K562 (cell line): ENCODE data around the gene FLOT2. TPM values are rescaled to one million over a fixed set of nuclear protein-coding genes. Genes with fewer than 3 reads are reported as not detected.
A peak's percentile ranks its signal among the peaks of the same experiment; 100 is the strongest.

Experiments
- FOXJ2 ChIP-seq: fragments of 200-800 bp; sonication (Bioruptor generic); IDR thresholded peaks from 2 replicates; pipeline ENCODE4 v1.6.1; 2016; ENCODE audit warnings: missing genetic modification characterization, missing compliant biosample characterization
- FOXP1 ChIP-seq: sonication (generic); formaldehyde crosslinking; IDR thresholded peaks from 2 replicates; pipeline ENCODE4 v1.8.0; 2022; ENCODE audit warnings: mild to moderate bottlenecking, missing genetic modification reagents
- GABPB1 ChIP-seq: sonication (generic); formaldehyde crosslinking; IDR thresholded peaks from 2 replicates; pipeline ENCODE4 v1.8.0; 2022; ENCODE audit warnings: mild to moderate bottlenecking, missing genetic modification reagents
- GATA2 ChIP-seq: sonication (generic); formaldehyde crosslinking; IDR thresholded peaks from 2 replicates; pipeline ENCODE4 v1.4.0; 2020; ENCODE audit warnings: mild to moderate bottlenecking, missing genetic modification reagents
- ILK ChIP-seq: fragments of 450-650 bp; IDR thresholded peaks from 2 replicates; pipeline ENCODE4 v1.6.1; 2016; ENCODE audit warnings: missing genetic modification characterization, low read depth, mild to moderate bottlenecking, missing compliant biosample characterization, moderate library complexity, borderline replicate concordance
- MCM7 ChIP-seq, 2 experiments: fragments of 450-650 bp; IDR thresholded peaks; 2 replicates each; pipeline ENCODE4 v1.6.1; 2016 to 2018
- POU5F1 ChIP-seq: fragments of 150-350 bp; IDR thresholded peaks from 2 replicates; pipeline ENCODE4 v1.6.1; 2014; ENCODE audit warnings: borderline replicate concordance, low read length, low read depth, mild to moderate bottlenecking; ENCODE audit not compliant: partially characterized antibody
- RBM22 ChIP-seq: fragments of 200-400 bp; formaldehyde crosslinking; IDR thresholded peaks from 2 replicates; pipeline ENCODE4 v1.6.1; 2018; ENCODE audit warnings: low read length, low read depth; ENCODE audit not compliant: poor library complexity, severe bottlenecking
- U2AF1 ChIP-seq: fragments of 200-400 bp; formaldehyde crosslinking; optimal IDR thresholded peaks from 2 replicates; pipeline ENCODE3; 2017; ENCODE audit warnings: mild to moderate bottlenecking, low read depth, low read length, moderate library complexity
- U2AF2 ChIP-seq: fragments of 200-400 bp; formaldehyde crosslinking; optimal IDR thresholded peaks from 2 replicates; pipeline ENCODE3; 2017; ENCODE audit warnings: low read depth, mild to moderate bottlenecking, low read length
- ZNF121 ChIP-seq: sonication (generic); formaldehyde crosslinking; conservative IDR thresholded peaks from 2 replicates; pipeline ENCODE4 v1.8.0; 2022; ENCODE audit warnings: missing genetic modification reagents
- ZNF316 ChIP-seq: fragments of 450-650 bp; IDR thresholded peaks from 2 replicates; pipeline ENCODE4 v1.6.1; 2016
- ZNF561 ChIP-seq: fragments of 450-650 bp; formaldehyde crosslinking; conservative IDR thresholded peaks from 2 replicates; pipeline ENCODE4 v1.4.0; 2020; ENCODE audit warnings: mild to moderate bottlenecking, moderate library complexity
- polyA plus RNA-seq, 8 experiments: library from polyadenylated mRNA; depleted of rRNA in 4 of 8; stranded (reverse) in 5 of 8; unstranded in 3 of 8; fragments of >200 nt; fragmentation: Nextera tagmentation in 2 of 8; fragmentation: Illumina TruSeq in 1 of 8; extraction: Ambion mirVana in 2 of 8; extraction: Trizol in 1 of 8; gene quantifications; 2 replicates each; pipeline versions ENCODE4 v1.2.1 to v1.2.3, GENCODE V29; 2011 to 2014; ENCODE audit warnings: inconsistent platforms in 1 of 8, missing spikeins in 1 of 8
- total RNA-seq, 7 experiments: library from RNA; depleted of rRNA in 6 of 7; stranded (reverse); fragments of >200 nt in 6 of 7; fragmentation: Illumina TruSeq in 2 of 7; extraction: Trizol in 2 of 7; gene quantifications; 2 replicates each; pipeline versions ENCODE4 v1.2.1 to v1.2.3, GENCODE V29; 2011 to 2021; ENCODE audit warnings: low replicate concordance in 1 of 7
- TF ChIP-seq, protein P1 (sequence below): fragments of 450-650 bp; formaldehyde crosslinking; IDR thresholded peaks from 2 replicates; pipeline ENCODE4 v1.4.0; 2020; ENCODE audit warnings: mild to moderate bottlenecking, moderate library complexity
- TF ChIP-seq, protein P2 (sequence below): sonication (generic); formaldehyde crosslinking; IDR thresholded peaks from 2 replicates; pipeline ENCODE4 v1.8.1; 2023; ENCODE audit warnings: mild to moderate bottlenecking, missing genetic modification reagents, moderate library complexity
- TF ChIP-seq, protein P3 (sequence below): fragments of 450-650 bp; IDR thresholded peaks from 2 replicates; pipeline ENCODE4 v1.6.1; 2016; ENCODE audit warnings: borderline replicate concordance
- TF ChIP-seq, protein P4 (sequence below): fragments of 450-650 bp; formaldehyde crosslinking; IDR thresholded peaks from 2 replicates; pipeline ENCODE4 v1.4.0; 2022; ENCODE audit warnings: missing genetic modification characterization
- TF ChIP-seq, protein P5 (sequence below): fragments of 250-450 bp; sonication (Bioruptor Pico); IDR thresholded peaks from 2 replicates; pipeline ENCODE4 v1.5.0; 2021; ENCODE audit warnings: mild to moderate bottlenecking, moderate library complexity

FLOT2 gene
- total and polyA plus RNA-seq, 9 of the 15 experiments (the other 6 are each of a cell fraction or from before 2014, with no cell fraction given), result 17.5 to 138 (median 41.7) TPM

DNA sequence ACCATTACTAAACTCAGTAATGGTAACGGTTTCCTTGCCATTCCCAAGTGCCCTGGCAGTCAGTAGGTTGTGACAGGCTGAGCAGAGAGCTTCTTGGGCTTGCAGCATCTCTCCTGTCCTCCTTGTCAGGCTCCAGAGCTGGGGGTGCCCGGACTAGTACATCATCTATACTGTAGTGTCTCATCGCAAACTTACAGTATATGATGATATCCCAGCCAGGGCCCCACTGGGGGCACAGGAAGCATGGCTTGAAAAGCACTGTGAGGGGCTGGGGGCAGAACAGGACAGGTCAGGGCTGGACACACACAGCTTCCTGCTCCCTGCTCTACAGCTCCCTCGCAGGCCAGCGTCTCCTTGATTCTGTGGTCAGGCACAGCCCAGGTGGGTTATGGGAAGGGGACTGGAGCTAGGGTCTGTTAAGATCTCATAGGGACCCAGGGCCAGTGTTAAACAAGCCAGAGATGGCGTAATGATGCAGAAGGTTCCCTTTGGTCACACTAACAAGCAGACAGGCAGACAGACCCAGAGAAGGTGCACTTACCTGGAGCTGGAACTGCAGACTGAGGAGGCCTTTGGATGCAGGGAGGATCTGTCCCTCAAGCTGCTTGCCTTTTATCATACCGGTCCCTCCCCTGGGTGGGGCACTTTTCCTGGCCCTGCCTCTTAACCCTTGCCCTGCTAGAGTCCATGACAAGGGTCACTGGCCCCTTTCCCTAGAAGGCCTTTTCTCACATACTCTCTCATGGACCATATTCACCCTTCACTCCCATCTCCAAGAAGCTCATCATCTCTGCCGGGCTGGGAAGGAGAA is 35.9 kb downstream of the FLOT2 start (continued):
- TF ChIP-seq, protein P1, sequence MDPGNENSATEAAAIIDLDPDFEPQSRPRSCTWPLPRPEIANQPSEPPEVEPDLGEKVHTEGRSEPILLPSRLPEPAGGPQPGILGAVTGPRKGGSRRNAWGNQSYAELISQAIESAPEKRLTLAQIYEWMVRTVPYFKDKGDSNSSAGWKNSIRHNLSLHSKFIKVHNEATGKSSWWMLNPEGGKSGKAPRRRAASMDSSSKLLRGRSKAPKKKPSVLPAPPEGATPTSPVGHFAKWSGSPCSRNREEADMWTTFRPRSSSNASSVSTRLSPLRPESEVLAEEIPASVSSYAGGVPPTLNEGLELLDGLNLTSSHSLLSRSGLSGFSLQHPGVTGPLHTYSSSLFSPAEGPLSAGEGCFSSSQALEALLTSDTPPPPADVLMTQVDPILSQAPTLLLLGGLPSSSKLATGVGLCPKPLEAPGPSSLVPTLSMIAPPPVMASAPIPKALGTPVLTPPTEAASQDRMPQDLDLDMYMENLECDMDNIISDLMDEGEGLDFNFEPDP (CRISPR knock-in tag), result 0 out of 2 replicates have a peak, but pooled peaks have one; percentile 30
- TF ChIP-seq ZNF121 (no peak), RBM22 (no peak), GATA2 (CRISPR knock-in tag) (no peak), MCM7 (IDR thresholded peaks at IDR 0.05) (no peak), U2AF2 (no peak), FOXP1 (CRISPR knock-in tag) (no peak; the same call in none of the 2 replicates), POU5F1 (no peak), FOXJ2 (tag) (no peak), ZNF316 (no peak), GABPB1 (CRISPR knock-in tag) (no peak), U2AF1 (no peak), ILK (tag) (no peak), ZNF561 (CRISPR knock-in tag) (peak; percentile 47; the same call in 1 of the 2 replicates)
- TF ChIP-seq, protein P2, sequence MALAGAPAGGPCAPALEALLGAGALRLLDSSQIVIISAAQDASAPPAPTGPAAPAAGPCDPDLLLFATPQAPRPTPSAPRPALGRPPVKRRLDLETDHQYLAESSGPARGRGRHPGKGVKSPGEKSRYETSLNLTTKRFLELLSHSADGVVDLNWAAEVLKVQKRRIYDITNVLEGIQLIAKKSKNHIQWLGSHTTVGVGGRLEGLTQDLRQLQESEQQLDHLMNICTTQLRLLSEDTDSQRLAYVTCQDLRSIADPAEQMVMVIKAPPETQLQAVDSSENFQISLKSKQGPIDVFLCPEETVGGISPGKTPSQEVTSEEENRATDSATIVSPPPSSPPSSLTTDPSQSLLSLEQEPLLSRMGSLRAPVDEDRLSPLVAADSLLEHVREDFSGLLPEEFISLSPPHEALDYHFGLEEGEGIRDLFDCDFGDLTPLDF (CRISPR knock-in tag), result no peak
- TF ChIP-seq, protein P3, sequence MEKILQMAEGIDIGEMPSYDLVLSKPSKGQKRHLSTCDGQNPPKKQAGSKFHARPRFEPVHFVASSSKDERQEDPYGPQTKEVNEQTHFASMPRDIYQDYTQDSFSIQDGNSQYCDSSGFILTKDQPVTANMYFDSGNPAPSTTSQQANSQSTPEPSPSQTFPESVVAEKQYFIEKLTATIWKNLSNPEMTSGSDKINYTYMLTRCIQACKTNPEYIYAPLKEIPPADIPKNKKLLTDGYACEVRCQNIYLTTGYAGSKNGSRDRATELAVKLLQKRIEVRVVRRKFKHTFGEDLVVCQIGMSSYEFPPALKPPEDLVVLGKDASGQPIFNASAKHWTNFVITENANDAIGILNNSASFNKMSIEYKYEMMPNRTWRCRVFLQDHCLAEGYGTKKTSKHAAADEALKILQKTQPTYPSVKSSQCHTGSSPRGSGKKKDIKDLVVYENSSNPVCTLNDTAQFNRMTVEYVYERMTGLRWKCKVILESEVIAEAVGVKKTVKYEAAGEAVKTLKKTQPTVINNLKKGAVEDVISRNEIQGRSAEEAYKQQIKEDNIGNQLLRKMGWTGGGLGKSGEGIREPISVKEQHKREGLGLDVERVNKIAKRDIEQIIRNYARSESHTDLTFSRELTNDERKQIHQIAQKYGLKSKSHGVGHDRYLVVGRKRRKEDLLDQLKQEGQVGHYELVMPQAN, result peak; percentile 71
- TF ChIP-seq, protein P4, sequence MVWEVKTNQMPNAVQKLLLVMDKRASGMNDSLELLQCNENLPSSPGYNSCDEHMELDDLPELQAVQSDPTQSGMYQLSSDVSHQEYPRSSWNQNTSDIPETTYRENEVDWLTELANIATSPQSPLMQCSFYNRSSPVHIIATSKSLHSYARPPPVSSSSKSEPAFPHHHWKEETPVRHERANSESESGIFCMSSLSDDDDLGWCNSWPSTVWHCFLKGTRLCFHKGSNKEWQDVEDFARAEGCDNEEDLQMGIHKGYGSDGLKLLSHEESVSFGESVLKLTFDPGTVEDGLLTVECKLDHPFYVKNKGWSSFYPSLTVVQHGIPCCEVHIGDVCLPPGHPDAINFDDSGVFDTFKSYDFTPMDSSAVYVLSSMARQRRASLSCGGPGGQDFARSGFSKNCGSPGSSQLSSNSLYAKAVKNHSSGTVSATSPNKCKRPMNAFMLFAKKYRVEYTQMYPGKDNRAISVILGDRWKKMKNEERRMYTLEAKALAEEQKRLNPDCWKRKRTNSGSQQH (CRISPR knock-in tag), result no peak
- TF ChIP-seq, protein P5, sequence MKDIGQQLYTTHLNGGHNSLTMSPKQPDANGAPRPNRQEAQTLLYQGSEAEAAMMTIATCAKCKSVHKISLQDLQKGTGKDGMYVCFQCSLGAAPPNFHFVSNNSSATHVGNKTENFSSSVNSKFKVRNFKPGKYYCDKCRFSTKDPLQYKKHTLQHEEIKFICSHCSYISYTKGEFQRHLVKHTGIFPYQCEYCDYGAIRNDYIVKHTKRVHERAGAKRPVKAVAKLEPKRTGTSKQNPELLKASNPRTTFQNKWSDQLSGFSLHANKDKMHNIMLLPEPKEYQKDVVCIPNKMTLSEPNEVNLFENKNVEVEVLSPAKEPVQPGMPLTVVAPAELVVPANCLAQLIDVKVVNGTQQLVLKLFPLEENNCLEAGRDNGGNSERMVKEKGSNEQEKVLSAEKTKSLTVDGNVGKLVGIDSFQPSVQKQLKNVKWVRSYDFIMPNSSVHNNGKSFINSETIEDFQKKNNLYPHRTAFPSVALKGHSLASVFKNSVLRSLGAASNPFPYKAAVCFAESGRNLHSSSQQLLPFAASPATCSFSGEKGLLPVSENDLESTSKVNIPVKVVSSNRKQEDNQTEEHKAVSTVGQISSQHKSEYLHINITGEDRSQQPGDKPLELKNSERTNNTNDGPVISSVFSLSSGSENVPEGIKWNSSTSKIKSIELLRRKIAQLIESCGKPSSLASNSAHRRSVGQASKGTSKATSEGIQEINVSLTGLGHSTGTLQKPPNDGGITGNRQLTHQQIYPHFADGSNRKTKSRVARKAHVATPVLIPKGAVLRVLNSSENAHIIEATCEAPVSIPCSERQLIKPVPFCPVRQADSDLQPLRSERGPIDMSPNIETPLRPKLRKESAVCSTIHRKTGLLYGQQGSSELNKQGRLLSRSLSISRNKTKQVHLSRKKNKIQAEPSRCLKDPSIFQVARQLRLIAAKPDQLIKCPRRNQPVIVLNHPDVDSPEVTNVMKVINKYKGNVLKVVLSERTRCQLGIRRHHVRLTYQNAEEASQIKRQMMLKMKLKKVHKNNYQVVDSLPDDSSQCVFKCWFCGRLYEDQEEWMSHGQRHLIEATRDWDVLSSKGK (CRISPR knock-in tag), result no peak
